Keratinocyte (primary cell): ENCODE data around the gene TRAF3.

Experiments used
- CTCF ChIP-seq, 3 experiments: IDR thresholded peaks in 1 of 3; conservative IDR thresholded peaks in 1 of 3; optimal IDR thresholded peaks in 1 of 3; 2 replicates in 2 of 3; 3 replicates in 1 of 3; pipeline versions ENCODE3 to v1.5.1; 2011; ENCODE audit warnings: low read length in 3 of 3, mild to moderate bottlenecking in 3 of 3, moderate library complexity in 2 of 3, control low read depth in 1 of 3, inconsistent platforms in 1 of 3; ENCODE audit not compliant: insufficient read depth in 2 of 3; ENCODE audit errors: extremely low read depth in 1 of 3
- EZH2 ChIP-seq: IDR thresholded peaks from one replicate; pipeline ENCODE4 v1.6.1; 2012; ENCODE audit warnings: inconsistent platforms, mild to moderate bottlenecking, low read length, moderate library complexity

DNA sequence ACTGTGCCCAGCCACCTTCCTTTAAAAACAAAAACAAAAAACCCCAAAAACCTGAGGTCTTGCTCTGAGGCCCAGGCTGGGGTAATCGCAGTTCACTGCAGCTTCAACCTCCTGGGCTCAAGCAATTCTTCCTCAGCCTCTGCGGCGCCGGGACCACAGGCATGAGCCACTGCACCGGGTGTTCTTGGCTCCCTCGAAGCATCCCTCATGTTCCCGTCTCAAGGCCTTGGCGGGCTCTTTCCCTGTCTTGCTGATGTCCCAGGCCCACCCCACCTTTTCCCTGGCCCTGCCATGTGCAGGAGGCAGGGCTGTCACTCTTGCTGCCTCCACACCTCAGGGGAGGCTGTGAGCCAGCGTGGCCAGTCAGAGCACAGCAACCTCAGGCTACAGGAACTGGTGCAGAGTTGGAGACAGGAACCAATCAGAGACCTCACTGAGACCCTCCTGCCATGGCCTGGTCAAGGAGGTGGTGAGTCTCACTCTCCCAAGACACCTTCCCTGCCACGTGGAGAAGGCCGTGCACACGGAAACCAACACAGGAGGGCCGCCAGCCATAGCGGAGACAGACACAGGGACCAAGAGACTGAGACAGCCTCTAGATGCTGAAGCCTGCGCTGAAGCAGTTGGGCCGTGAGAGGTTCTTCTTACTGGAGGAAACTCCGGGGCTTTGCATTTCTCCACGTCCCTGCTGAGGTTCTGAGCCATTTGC, 139.3 kb downstream of the TRAF3 start:
- no peak for TF ChIP-seq EZH2
- no peak for TF ChIP-seq CTCF (optimal IDR thresholded peaks at IDR 0.05 in 1 of 3, IDR thresholded peaks at IDR 0.05 in 1 of 3, conservative IDR thresholded peaks at IDR 0.05 in 1 of 3; ENCODE audit: extremely low read depth in 1 of 3, insufficient read depth in 2 of 3, low read length in 3 of 3)
